AG04450 (cell line): ENCODE data around the gene LIMS2. TPM values are rescaled to one million over a fixed set of nuclear protein-coding genes. Genes with fewer than 3 reads are reported as not detected.
A peak's percentile ranks its signal among the peaks of the same experiment; 100 is the strongest.

Source experiments
- CTCF ChIA-PET: fragments of 300-600, 350-600 bp; formaldehyde crosslinking; extraction: SDS; loops from one replicate; lab custom pipeline; 2022; ENCODE audit warnings: antibody characterized with exemption, inconsistent platforms; lab: Charles Lee
- POLR2A ChIA-PET: fragments of 350-600 bp; formaldehyde crosslinking; extraction: SDS; loops from one replicate; lab custom pipeline; 2021; ENCODE audit warnings: antibody characterized with exemption, inconsistent platforms; lab: Yijun Ruan, JAX
- DNase-seq: peaks from one replicate; pipeline ENCODE4 v3.0.0-alpha.2; 2011; ENCODE audit warnings: low read depth, low spot score
- H3K27ac ChIP-seq: one replicate; pipeline ENCODE4 v1.5.1; 2012; ENCODE audit warnings: low read depth, low read length, control low read depth
- H3K27me3 ChIP-seq: one replicate; pipeline ENCODE4 v1.6.0; 2012; ENCODE audit warnings: low read length; ENCODE audit not compliant: control insufficient read depth, insufficient read depth
- H3K4me3 ChIP-seq: 2 replicates; pipeline ENCODE4 v1.5.1; 2011; ENCODE audit warnings: mild to moderate bottlenecking, low read depth, low read length, control low read depth
- H3K9me3 ChIP-seq: 2 replicates; pipeline ENCODE4 v1.5.1; 2012; ENCODE audit warnings: low read length; ENCODE audit not compliant: control insufficient read depth, insufficient read depth
- polyA plus RNA-seq: library from polyadenylated mRNA; depleted of rRNA; stranded (reverse); fragments of >200 nt; gene quantifications from 2 replicates; pipeline ENCODE4 v1.2.3, GENCODE V29; 2011
- TF ChIP-seq, protein P1 (sequence below): IDR thresholded peaks from 2 replicates; pipeline ENCODE4 v1.5.1; 2011; ENCODE audit warnings: low read depth, low read length, control low read depth, inconsistent platforms

LIMS2 gene
- polyA plus RNA-seq, 1 experiment: 6.3 TPM

DNA sequence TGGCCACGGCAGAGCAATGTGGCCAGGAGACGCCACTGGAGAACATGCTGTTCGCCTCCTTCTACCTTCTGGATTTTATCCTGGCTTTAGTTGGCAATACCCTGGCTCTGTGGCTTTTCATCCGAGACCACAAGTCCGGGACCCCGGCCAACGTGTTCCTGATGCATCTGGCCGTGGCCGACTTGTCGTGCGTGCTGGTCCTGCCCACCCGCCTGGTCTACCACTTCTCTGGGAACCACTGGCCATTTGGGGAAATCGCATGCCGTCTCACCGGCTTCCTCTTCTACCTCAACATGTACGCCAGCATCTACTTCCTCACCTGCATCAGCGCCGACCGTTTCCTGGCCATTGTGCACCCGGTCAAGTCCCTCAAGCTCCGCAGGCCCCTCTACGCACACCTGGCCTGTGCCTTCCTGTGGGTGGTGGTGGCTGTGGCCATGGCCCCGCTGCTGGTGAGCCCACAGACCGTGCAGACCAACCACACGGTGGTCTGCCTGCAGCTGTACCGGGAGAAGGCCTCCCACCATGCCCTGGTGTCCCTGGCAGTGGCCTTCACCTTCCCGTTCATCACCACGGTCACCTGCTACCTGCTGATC, 24.4 kb downstream of the LIMS2 start:
- H3K4me3 ChIP-seq: no peak overlapping the region
- H3K27ac ChIP-seq: no peak overlapping the region
- TF ChIP-seq, protein P1, sequence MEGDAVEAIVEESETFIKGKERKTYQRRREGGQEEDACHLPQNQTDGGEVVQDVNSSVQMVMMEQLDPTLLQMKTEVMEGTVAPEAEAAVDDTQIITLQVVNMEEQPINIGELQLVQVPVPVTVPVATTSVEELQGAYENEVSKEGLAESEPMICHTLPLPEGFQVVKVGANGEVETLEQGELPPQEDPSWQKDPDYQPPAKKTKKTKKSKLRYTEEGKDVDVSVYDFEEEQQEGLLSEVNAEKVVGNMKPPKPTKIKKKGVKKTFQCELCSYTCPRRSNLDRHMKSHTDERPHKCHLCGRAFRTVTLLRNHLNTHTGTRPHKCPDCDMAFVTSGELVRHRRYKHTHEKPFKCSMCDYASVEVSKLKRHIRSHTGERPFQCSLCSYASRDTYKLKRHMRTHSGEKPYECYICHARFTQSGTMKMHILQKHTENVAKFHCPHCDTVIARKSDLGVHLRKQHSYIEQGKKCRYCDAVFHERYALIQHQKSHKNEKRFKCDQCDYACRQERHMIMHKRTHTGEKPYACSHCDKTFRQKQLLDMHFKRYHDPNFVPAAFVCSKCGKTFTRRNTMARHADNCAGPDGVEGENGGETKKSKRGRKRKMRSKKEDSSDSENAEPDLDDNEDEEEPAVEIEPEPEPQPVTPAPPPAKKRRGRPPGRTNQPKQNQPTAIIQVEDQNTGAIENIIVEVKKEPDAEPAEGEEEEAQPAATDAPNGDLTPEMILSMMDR: no peak
- ChIA-PET CTCF (interaction anchor here (0.5 to 5.1 kb wide), 14 partner anchors 9 to 326 kb away, joined by 3 to 22 read pairs (median 5); partner anchors contain the start of gene LIMS2), POLR2A (interaction anchor here (1.4 kb wide), 1 partner anchor 50 kb away, joined by 5 read pairs; the partner anchor contains the start of gene SFT2D3)
- no peaks in the 10 kb centered on the region; the same call in 1 of the 2 replicates for H3K9me3 ChIP-seq
- H3K27me3 ChIP-seq: no peaks in the 10 kb centered on the region
- no peak for DNase-seq

GRCh38 chr2:127650041-127650784, 25.1 kb downstream of the LIMS2 start:
- TF ChIP-seq, protein P1: no peak
- POLR2A ChIA-PET: interaction anchor here (0.6 to 1.4 kb wide), 2 partner anchors 51 to 324 kb away, joined by 3 to 5 read pairs; partner anchors contain the start of gene SFT2D3
- Histone ChIP-seq H3K27me3 (no peaks in the 10 kb centered on the region), H3K9me3 (no peaks in the 10 kb centered on the region; the same call in 1 of the 2 replicates), H3K27ac (no peak overlapping the region), H3K4me3 (no peak overlapping the region)
- DNase-seq: no peak
- CTCF ChIA-PET: interaction anchor here (0.5 to 5.1 kb wide), 18 partner anchors 10 to 326 kb away, joined by 3 to 22 read pairs (median 4); partner anchors contain the start of gene LIMS2

DNA sequence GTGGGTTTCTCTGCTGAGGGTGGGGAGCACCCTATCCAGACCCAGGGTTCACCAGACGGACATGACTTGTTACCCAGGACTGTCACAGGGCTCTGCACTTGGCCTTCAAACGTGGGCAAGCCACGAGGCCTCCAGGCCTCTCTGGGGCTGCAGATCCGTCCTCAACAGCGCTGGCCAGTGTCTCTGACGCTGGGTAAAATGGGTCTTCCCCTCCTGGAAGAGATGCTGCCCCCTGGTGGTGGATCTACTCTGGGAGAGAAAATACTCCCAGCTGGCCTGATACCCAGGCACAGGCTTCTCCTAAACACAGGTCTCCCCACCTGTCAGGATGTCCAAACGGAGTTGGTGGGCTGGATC, 25.7 kb downstream of the LIMS2 start:
- Histone ChIP-seq H3K27me3 (no peaks in the 10 kb centered on the region), H3K27ac (no peak overlapping the region), H3K9me3 (no peaks in the 10 kb centered on the region; the same call in 1 of the 2 replicates), H3K4me3 (no peak overlapping the region)
- POLR2A ChIA-PET: interaction anchor here (0.6 to 1.4 kb wide), 2 partner anchors 52 to 323 kb away, joined by 3 to 5 read pairs; partner anchors contain the start of gene SFT2D3
- DNase-seq: peak; percentile 61
- TF ChIP-seq, protein P1: peak; percentile 91
- CTCF ChIA-PET: interaction anchor here (0.5 to 5.1 kb wide), 15 partner anchors 10 to 325 kb away, joined by 3 to 22 read pairs (median 3); no protein-coding TSS in a partner anchor

DNA sequence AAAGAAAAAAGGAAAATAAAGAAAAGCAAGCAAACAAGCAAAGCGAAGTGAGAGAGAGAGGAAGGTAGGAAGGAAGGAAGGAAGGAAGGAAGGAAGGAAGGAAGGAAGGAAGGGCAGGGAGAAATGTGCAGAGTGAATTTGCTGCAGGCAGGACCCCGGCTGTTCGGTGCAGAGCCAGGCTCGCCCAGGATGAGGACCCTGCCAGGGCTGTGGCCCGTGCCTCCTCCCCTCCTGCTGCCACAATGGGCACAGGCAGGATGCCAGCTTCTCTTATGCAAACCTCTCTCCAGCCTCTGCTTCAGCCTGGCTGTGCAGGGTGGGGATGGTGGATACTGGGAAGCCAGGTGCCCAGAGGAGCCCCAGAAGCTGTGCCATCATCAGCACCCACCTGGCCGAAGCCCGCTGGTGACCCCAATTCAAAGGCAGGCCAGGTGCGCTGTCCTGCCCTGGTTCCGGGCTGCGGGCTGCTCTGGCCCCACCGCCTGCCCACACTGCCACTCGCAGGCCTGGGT, 26.2 kb downstream of the LIMS2 start:
- POLR2A ChIA-PET: no interaction called here
- TF ChIP-seq, protein P1: no peak
- Histone ChIP-seq H3K27me3 (no peaks in the 10 kb centered on the region), H3K27ac (no peak overlapping the region), H3K4me3 (no peak overlapping the region), H3K9me3 (no peaks in the 10 kb centered on the region; the same call in 1 of the 2 replicates)
- CTCF ChIA-PET: interaction anchor here (0.6 to 5.1 kb wide), 8 partner anchors 10 to 325 kb away, joined by 3 to 22 read pairs (median 4); no protein-coding TSS in a partner anchor
- no peak for DNase-seq
